Activated CD4-positive, alpha-beta memory T cell treated with anti-CD3 and anti-CD28 coated beads, Interleukin-2, amount 10 ng/mL, durations not matched to agents 7 days and 5 days (primary cell): Measurements from ENCODE around the gene PPAN. TPM values are rescaled to one million over a fixed set of nuclear protein-coding genes. Genes with fewer than 3 reads are reported as not detected.

Experiments
- CTCF ChIA-PET: fragments of 350-600 bp; sonication (Branson Sonifier 250); formaldehyde crosslinking; loops from one replicate; lab custom pipeline; 2021; ENCODE audit warnings: antibody characterized with exemption, inconsistent platforms; lab: Charles Lee
- POLR2A ChIA-PET: fragments of 350-600 bp; sonication (Branson Sonifier 250); formaldehyde crosslinking; loops from one replicate; lab custom pipeline; 2021; ENCODE audit warnings: antibody characterized with exemption; lab: Charles Lee
- DNase-seq: peaks from one replicate; pipeline ENCODE4 v3.0.0-alpha.2; 2020
- H3K27ac Mint-ChIP-seq: one replicate; pipeline ENCODE4 v1.8.0; 2021; ENCODE audit warnings: mild to moderate bottlenecking, mixed read lengths
- H3K27me3 Mint-ChIP-seq: one replicate; pipeline ENCODE4 v1.8.0; 2021; ENCODE audit warnings: mixed read lengths
- H3K36me3 Mint-ChIP-seq: one replicate; pipeline ENCODE4 v1.8.0; 2021; ENCODE audit warnings: low read depth, mixed read lengths
- H3K4me1 Mint-ChIP-seq: one replicate; pipeline ENCODE4 v1.8.0; 2021; ENCODE audit warnings: mixed read lengths
- H3K4me3 Mint-ChIP-seq: one replicate; pipeline ENCODE4 v1.8.0; 2021; ENCODE audit warnings: mild to moderate bottlenecking, mixed read lengths
- H3K9me3 Mint-ChIP-seq: one replicate; pipeline ENCODE4 v1.8.0; 2021; ENCODE audit warnings: mixed read lengths
- total RNA-seq, 2 experiments: library from RNA; stranded (reverse); gene quantifications; one replicate each; pipeline ENCODE4 v1.2.3, GENCODE V29; 2021

The PPAN gene
- total RNA-seq, 2 experiments from 2014 or later, result 74.3 to 75.6 TPM

DNA sequence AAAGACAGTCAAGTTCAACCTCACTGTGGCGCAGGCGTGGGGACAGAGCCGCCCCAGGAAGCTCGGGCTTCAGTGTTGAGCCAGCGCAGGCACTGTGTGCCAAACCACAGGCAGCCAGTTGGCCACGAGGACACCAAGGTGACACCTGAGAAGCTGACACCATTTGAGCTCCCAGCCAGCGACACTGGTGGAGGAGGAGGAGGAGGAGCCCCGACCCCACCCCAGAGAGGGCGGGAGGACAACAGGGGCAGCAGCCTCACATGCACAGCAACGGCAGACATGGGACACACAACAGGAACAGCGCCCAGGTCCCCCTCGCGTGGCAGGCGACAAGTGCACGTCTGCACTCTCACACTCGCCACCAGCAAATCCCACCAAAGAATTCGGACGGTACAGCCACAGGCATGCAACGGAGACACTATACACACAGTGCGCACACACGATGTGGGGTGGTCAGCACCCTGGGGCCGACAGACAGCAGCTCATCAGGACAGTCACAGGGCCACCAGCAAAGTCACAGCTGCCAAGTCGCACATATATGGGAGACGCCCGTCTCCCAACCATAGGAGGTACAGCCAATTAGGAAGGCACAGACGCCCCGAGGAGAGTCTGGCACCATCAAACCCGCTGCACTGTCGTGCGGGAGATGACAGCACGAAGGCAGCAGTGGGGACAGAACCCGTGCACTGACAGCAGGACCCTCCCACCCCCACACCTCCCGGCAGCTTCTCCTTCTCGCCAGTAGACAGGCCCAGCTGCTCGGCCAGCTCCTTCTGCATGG is 10.1 kb downstream of the PPAN start:
- no peaks in the 10 kb centered on the region for H3K9me3 Mint-ChIP-seq
- CTCF ChIA-PET, result interaction anchor here (1.0 to 9.3 kb wide), 3 partner anchors 13 to 134 kb away, joined by 3 to 72 read pairs (median 4); no protein-coding TSS in a partner anchor
- no peak for DNase-seq
- H3K27ac Mint-ChIP-seq, result peak overlapping the region; percentile 10
- no peaks in the 10 kb centered on the region for H3K27me3 Mint-ChIP-seq
- POLR2A ChIA-PET, result interaction anchor here (1.1 to 10.1 kb wide), 3 partner anchors 11 to 20 kb away, joined by 3 to 96 read pairs (median 52); partner anchors contain the start of genes ANGPTL6 and PPAN
- no peak overlapping the region for H3K4me3 Mint-ChIP-seq
- H3K4me1 Mint-ChIP-seq, result peaks cover 54% of the 10 kb centered on the region
- H3K36me3 Mint-ChIP-seq, result peaks cover 49% of the 10 kb centered on the region

- Mint-ChIP-seq H3K36me3 (peaks cover 43% of the 10 kb centered on the region), H3K4me1 (peaks cover 46% of the 10 kb centered on the region)
- CTCF ChIA-PET, result interaction anchor here (1.0 to 1.6 kb wide), 6 partner anchors 9 to 133 kb away, joined by 3 to 4 read pairs (median 3); no protein-coding TSS in a partner anchor
Observed at GRCh38 chr19:10116866-10117616, 10.9 kb downstream of the PPAN start.

GRCh38 chr19:10118960-10119359 is 12.8 kb downstream of the PPAN start:
- DNase-seq, result no peak
- Mint-ChIP-seq H3K9me3 (no peaks in the 10 kb centered on the region), H3K4me3 (peak overlapping the region; percentile 94), H3K27me3 (no peaks in the 10 kb centered on the region), H3K27ac (peak overlapping the region; percentile 85), H3K4me1 (peaks cover 27% of the 10 kb centered on the region), H3K36me3 (peaks cover 34% of the 10 kb centered on the region)
- ChIA-PET POLR2A (interaction anchor here (0.5 to 10.1 kb wide), 8 partner anchors 10 to 982 kb away, joined by 3 to 96 read pairs (median 4); partner anchors contain the start of genes ANGPTL6, DNMT1 and PPAN), CTCF (interaction anchor here (0.6 to 2.1 kb wide), 4 partner anchors 10 to 140 kb away, joined by 3 to 8 read pairs (median 4); no protein-coding TSS in a partner anchor)

More at GRCh38 chr19:10116866-10117616, 10.9 kb downstream of the PPAN start:
- Mint-ChIP-seq H3K4me3 (no peak overlapping the region), H3K27me3 (no peaks in the 10 kb centered on the region), H3K9me3 (no peaks in the 10 kb centered on the region), H3K27ac (no peak overlapping the region)
- POLR2A ChIA-PET, result interaction anchor here (0.8 to 10.1 kb wide), 7 partner anchors 12 to 26 kb away, joined by 3 to 96 read pairs (median 5); partner anchors contain the start of genes ANGPTL6 and PPAN
- no peak for DNase-seq

- H3K4me1 Mint-ChIP-seq, result peaks cover 22% of the 10 kb centered on the region
- H3K4me3 Mint-ChIP-seq, result no peak overlapping the region
- no peak for DNase-seq
- no peak overlapping the region for H3K27ac Mint-ChIP-seq
- peaks cover 28% of the 10 kb centered on the region for H3K36me3 Mint-ChIP-seq
- H3K9me3 Mint-ChIP-seq, result no peaks in the 10 kb centered on the region
- CTCF ChIA-PET, result interaction anchor here (0.7 to 2.1 kb wide), 15 partner anchors 9 to 1434 kb away, joined by 3 to 8 read pairs (median 4); partner anchors contain the start of gene P2RY11
- POLR2A ChIA-PET, result interaction anchor here (0.8 to 10.1 kb wide), 5 partner anchors 9 to 74 kb away, joined by 3 to 96 read pairs (median 4); partner anchors contain the start of genes ANGPTL6, DNMT1, P2RY11 and PPAN
- H3K27me3 Mint-ChIP-seq, result no peaks in the 10 kb centered on the region
Observed at GRCh38 chr19:10120538-10121189, 14.5 kb downstream of the PPAN start.

DNA sequence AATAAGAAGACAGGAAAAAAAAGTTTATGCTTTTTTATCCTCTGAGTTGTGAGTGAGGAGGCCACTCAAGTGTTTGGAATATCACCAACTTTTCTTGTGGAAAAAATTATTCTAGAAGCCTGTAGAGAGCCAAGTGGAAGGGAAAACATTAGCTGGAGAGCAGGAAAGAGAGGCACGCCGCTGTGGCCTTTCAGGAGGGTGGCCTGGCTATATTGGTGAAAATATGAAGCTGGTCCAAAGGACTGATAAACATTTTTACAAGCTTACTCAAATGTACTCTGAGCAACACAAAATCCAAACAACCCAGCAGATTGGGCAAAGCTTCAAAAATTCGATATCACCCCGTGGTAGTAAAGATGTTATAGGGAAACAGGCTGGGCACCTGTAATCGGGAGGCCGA is 15.9 kb downstream of the PPAN start:
- no peak for DNase-seq
- H3K9me3 Mint-ChIP-seq, result no peaks in the 10 kb centered on the region
- peaks cover 20% of the 10 kb centered on the region for H3K36me3 Mint-ChIP-seq
- no peaks in the 10 kb centered on the region for H3K27me3 Mint-ChIP-seq
- ChIA-PET CTCF (interaction anchor here (0.7 to 1.0 kb wide), 2 partner anchors 23 to 736 kb away, joined by 3 read pairs; no protein-coding TSS in a partner anchor), POLR2A (interaction anchor here (0.7 to 1.6 kb wide), 5 partner anchors 9 to 17 kb away, joined by 3 to 6 read pairs (median 3); partner anchors contain the start of genes P2RY11 and PPAN)
- no peak overlapping the region for H3K27ac Mint-ChIP-seq
- peaks cover 19% of the 10 kb centered on the region for H3K4me1 Mint-ChIP-seq
- no peak overlapping the region for H3K4me3 Mint-ChIP-seq

- CTCF ChIA-PET, result interaction anchor here (1.5 kb wide), 1 partner anchor 8 kb away, joined by 3 read pairs; no protein-coding TSS in a partner anchor
- Mint-ChIP-seq H3K27me3 (no peaks in the 10 kb centered on the region), H3K9me3 (no peaks in the 10 kb centered on the region), H3K36me3 (peaks cover 19% of the 10 kb centered on the region), H3K4me1 (peaks cover 8% of the 10 kb centered on the region), H3K4me3 (no peak overlapping the region), H3K27ac (no peak overlapping the region)
- no peak for DNase-seq
- POLR2A ChIA-PET, result interaction anchor here (1.4 kb wide), 1 partner anchor 9 kb away, joined by 3 read pairs; no protein-coding TSS in a partner anchor
Observed at GRCh38 chr19:10124429-10124828, 18.3 kb downstream of the PPAN start.

DNA sequence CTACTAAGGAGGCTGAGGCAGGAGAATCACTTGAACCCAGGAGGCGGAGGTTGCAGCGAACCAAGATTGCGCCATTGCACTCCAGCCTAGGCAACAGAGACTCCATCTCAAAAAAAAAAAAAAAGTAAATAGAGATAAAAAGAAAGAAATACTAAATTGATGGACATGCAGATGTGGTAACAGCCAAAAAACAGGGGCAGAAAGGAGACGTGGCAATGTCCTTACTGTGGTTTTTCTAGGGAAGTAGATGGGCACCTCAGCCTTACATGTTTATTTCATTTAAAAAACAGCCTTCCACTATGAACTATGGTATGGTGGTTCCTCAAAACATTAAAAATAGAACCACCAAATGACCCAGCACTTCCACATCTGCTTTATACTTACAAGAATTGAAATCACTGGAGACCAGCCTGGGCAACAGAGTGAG is 20.1 kb downstream of the PPAN start:
- H3K9me3 Mint-ChIP-seq, result no peaks in the 10 kb centered on the region
- H3K27ac Mint-ChIP-seq, result no peak overlapping the region
- H3K36me3 Mint-ChIP-seq, result peaks cover 23% of the 10 kb centered on the region
- ChIA-PET POLR2A (no interaction called here), CTCF (interaction anchor here (0.6 to 0.7 kb wide), 2 partner anchors 22 to 186 kb away, joined by 3 read pairs; no protein-coding TSS in a partner anchor)
- no peak overlapping the region for H3K4me3 Mint-ChIP-seq
- H3K27me3 Mint-ChIP-seq, result no peaks in the 10 kb centered on the region
- no peaks in the 10 kb centered on the region for H3K4me1 Mint-ChIP-seq
- no peak for DNase-seq

GRCh38 chr19:10132905-10133304 is 26.7 kb downstream of the PPAN start:
- H3K4me1 Mint-ChIP-seq, result no peaks in the 10 kb centered on the region
- H3K36me3 Mint-ChIP-seq, result peaks cover 51% of the 10 kb centered on the region

DNA sequence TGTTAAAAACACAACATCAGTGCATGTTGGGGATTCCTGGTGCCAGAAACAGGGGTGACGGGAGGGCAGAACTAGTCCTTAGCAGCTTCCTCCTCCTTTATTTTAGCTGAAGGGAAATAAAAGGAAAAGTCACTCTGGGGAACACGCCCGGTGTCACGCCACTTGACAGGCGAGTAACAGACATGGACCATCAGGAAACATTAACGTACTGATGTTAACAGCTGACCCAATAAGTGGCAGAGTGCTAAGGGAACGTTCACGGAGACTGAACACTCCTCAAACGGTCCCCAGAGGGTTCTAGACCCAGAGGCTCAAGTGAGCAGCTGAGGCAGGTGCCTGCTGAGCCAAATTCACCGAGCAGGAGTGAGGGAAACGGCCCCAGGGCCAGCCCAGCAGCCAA is 27.4 kb downstream of the PPAN start:
- Mint-ChIP-seq H3K27me3 (no peaks in the 10 kb centered on the region), H3K4me1 (no peaks in the 10 kb centered on the region), H3K27ac (peak overlapping the region; percentile 14), H3K9me3 (no peaks in the 10 kb centered on the region), H3K36me3 (peaks cover 52% of the 10 kb centered on the region), H3K4me3 (no peak overlapping the region)
- ChIA-PET POLR2A (interaction anchor here (1.3 to 1.9 kb wide), 2 partner anchors 9 kb away, joined by 3 to 8 read pairs; no protein-coding TSS in a partner anchor), CTCF (interaction anchor here (0.6 to 1.1 kb wide), 2 partner anchors 13 to 117 kb away, joined by 3 read pairs; no protein-coding TSS in a partner anchor)
- no peak for DNase-seq

More at GRCh38 chr19:10132905-10133304, 26.7 kb downstream of the PPAN start:
- no peak overlapping the region for H3K4me3 Mint-ChIP-seq
- ChIA-PET POLR2A (interaction anchor here (1.1 to 1.9 kb wide), 3 partner anchors 9 to 14 kb away, joined by 3 to 8 read pairs (median 3); partner anchors contain the start of gene EIF3G), CTCF (interaction anchor here (0.6 to 1.1 kb wide), 3 partner anchors 9 to 117 kb away, joined by 3 read pairs; no protein-coding TSS in a partner anchor)
- DNase-seq, result no peak
- H3K27ac Mint-ChIP-seq, result peak overlapping the region; percentile 62
- H3K27me3 Mint-ChIP-seq, result no peaks in the 10 kb centered on the region
- no peaks in the 10 kb centered on the region for H3K9me3 Mint-ChIP-seq

DNA sequence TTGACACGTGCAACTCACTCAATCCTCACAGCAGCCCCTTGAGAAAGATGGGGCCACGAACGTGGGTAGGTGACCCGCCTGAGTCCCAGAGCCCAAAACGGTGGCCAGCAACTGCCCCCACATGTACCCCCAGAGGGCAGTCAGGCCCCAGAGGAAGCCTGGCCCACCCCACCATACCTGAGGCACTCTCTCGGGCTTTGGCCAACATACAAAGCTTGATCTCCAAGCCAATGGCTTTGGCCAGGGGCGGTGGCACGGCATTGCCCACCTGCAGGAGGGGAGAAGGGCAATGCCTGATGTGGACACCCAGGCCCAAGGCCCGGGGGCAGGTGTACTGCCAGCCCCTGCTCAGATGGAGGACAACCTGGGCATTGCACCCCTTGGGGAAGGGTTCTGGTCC is 27.9 kb downstream of the PPAN start:
- no peak overlapping the region for H3K27ac Mint-ChIP-seq
- no peaks in the 10 kb centered on the region for H3K9me3 Mint-ChIP-seq
- ChIA-PET POLR2A (no interaction called here), CTCF (no interaction called here)
- no peak overlapping the region for H3K4me3 Mint-ChIP-seq
- H3K27me3 Mint-ChIP-seq, result no peaks in the 10 kb centered on the region
- H3K36me3 Mint-ChIP-seq, result peaks cover 54% of the 10 kb centered on the region
- no peaks in the 10 kb centered on the region for H3K4me1 Mint-ChIP-seq
- DNase-seq, result no peak

GRCh38 chr19:10135551-10136334 is 29.6 kb downstream of the PPAN start:
- no peak for DNase-seq
- ChIA-PET CTCF (interaction anchor here (0.7 to 0.8 kb wide), 2 partner anchors 15 to 114 kb away, joined by 3 to 5 read pairs; no protein-coding TSS in a partner anchor), POLR2A (interaction anchor here (1.5 kb wide), 1 partner anchor 14 kb away, joined by 3 read pairs; no protein-coding TSS in a partner anchor)
- no peaks in the 10 kb centered on the region for H3K27me3 Mint-ChIP-seq
- no peaks in the 10 kb centered on the region for H3K4me1 Mint-ChIP-seq
- H3K36me3 Mint-ChIP-seq, result peaks cover 58% of the 10 kb centered on the region
- H3K9me3 Mint-ChIP-seq, result no peaks in the 10 kb centered on the region
- no peak overlapping the region for H3K4me3 Mint-ChIP-seq
- H3K27ac Mint-ChIP-seq, result no peak overlapping the region
